ENCODE results near the gene SNX15. TPM values are rescaled to one million over a fixed set of nuclear protein-coding genes. Genes with fewer than 3 reads are reported as not detected.

SNX15 gene
- total RNA-seq, 1 experiment from 2014 or later, result 16.0 TPM

DNA sequence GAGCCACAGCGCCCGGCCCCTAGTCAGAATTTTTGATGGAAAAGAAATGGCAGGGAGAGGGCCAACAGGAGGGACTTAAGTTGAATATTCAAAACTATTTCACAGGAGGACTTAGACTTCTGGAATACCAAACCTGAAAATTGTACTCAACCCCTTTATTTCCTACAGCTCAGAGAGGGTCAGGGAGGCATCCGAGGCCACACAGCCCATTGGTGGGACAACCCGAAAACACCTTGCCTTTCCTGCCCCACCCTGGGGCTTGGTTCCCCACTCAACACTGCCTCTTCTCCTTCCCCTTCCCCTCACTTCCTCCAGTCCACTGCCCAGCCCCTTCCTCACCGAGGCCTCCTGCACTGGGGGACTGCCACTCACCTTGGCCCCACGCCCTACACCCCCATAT, 29.8 kb downstream of the SNX15 start:
- no peak for DNase-seq (ENCODE audit: low read depth)

GRCh38 chr11:65057526-65057925, 30.3 kb downstream of the SNX15 start:
- no peak for DNase-seq (ENCODE audit: low read depth)

GRCh38 chr11:65058012-65058411, 30.8 kb downstream of the SNX15 start:
- no peak for DNase-seq (ENCODE audit: low read depth)

GRCh38 chr11:65058419-65059054, 31.3 kb downstream of the SNX15 start, which contains the start of gene NAALADL1:
NAALADL1 (minus strand) TSS chr11:65058553; CDS start chr11:65058521, 32 bp downstream.
- no peak for DNase-seq (ENCODE audit: low read depth)

DNA sequence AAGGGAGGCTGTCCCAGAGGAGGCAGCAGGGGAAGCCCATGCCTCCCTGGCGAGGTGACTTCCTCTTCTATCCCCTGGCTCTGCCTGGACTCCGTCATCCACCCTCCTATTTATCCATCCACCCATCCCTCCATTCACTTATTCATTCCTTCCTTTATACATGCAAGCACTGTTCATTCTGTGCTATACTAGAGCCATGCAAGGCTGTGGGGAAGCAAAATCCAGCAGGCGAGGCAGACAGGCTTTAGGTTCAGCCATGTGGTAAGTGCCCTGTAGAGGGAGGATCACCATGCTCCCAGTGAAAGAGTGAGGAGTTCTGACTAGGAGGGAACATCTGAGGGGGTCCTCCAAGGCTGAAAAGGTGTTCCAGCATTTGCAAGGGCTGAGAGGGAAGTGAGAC, 32.3 kb downstream of the SNX15 start:
- no peak for DNase-seq (ENCODE audit: low read depth)

DNA sequence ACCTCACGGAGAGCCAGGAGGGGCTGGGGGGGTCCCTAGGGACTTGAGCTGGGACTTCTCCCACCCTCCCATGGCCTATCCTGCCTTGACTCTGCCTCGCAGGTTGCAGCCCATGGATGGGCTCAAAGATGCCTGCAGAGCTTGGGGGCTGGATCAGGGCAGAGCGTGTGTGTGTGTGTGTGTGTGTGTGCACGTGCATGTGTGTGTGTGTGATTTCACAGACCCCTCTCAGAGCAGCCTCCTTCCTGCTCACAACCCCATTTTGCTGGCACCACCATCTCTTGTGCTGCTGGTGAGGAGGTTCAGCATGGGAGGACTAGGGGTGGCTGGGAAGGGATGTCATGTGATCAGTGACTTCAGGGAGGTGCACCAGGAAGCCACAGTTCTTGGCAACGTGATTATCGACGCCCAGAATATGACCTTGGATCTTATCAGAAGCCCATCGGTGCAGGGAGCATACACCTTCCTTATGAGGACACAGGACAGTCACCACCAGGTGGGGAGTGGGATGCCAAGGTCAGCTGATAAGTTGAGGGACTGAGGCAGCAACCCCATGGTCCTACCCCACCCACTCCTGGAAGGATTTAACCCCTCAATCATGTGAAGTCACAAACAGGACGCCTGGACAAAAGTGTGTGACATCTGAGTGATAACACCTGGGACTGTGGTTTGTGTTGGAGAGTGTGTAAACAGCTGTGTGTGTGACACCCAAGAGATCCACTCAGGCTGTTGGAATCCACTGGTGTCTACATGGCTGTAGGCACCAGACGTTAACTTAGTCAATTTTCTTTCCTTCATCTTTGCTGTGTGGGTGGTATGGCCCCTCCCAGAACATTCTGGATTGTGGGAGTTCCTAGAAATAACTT, 33.0 kb downstream of the SNX15 start:
- DNase-seq (ENCODE audit: low read depth), result no peak

GRCh38 chr11:65060913-65061408, 33.7 kb downstream of the SNX15 start:
- no peak for DNase-seq (ENCODE audit: low read depth)

GRCh38 chr11:65063532-65063931, 36.3 kb downstream of the SNX15 start:
- no peak for DNase-seq (ENCODE audit: low read depth)

- no peak for DNase-seq (ENCODE audit: low read depth)
Observed at GRCh38 chr11:65064847-65065240, 37.6 kb downstream of the SNX15 start.

DNA sequence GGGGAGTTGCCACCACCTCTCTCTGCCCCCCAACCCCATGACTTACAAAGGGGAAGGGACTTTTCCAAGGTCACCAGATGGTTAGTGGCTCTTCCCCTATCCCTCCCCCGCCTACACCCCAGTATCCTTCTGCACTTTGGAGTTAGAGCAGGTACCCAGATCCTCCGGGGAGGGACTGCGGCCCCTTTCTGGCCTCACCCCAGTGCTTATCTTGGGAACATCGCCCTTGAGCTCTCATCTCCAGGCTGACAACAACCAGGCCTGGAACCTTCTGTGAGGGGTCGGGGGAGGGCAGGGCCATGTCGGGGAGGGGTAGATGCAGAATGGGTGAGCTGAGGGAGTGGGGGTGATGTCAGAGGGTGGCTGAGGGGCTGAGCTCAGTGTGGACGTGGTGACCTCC, 38.6 kb downstream of the SNX15 start:
- no peak for DNase-seq (ENCODE audit: low read depth)

GRCh38 chr11:65066315-65066714, 39.1 kb downstream of the SNX15 start:
- DNase-seq (ENCODE audit: low read depth), result no peak

DNA sequence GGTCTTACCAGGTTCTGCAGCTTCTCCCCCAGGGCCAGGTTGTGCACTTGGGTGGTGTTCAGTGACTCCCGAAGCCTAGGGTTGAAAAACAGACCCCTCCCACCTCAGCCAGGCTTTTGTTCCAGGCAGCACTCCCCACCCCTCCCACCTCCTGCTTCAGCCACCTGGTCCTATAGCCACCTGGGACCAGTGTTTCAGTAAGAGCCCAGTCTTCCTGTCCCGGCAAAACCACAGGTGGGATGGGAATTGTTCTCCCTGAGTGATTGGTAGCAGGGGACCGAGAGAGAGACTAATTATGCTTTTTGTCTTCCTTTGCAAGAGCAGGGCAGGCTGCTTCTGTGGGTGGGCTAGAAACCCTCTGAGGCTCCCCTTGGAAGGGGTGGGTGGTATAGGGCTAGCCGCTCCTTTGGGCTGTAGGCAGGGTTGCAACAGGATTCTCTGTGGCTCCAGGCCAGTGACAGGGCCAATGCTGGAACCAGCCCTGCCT, 39.6 kb downstream of the SNX15 start:
- DNase-seq (ENCODE audit: low read depth), result no peak

GRCh38 chr11:65067446-65067845, 40.2 kb downstream of the SNX15 start:
- DNase-seq (ENCODE audit: low read depth), result no peak

DNA sequence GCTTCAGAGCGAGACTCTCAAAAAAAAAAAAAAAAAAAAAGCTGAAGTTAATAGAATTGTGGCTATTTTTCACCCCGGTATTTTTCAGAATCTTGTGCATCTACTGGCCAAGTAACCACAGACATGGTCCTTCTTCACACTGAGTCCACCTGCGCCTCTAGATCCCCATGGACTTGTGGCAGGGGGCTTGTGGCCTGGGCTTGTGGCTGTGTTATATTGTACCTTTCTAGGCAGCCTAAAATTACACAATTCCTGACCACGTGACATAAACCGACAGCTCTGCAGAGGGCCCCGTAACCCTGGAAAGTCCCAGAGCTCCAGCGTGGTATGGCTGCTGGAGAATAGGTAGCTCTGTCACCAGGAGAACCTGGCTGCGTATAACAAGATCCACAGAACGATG, 42.0 kb downstream of the SNX15 start:
- no peak for DNase-seq (ENCODE audit: low read depth)

DNA sequence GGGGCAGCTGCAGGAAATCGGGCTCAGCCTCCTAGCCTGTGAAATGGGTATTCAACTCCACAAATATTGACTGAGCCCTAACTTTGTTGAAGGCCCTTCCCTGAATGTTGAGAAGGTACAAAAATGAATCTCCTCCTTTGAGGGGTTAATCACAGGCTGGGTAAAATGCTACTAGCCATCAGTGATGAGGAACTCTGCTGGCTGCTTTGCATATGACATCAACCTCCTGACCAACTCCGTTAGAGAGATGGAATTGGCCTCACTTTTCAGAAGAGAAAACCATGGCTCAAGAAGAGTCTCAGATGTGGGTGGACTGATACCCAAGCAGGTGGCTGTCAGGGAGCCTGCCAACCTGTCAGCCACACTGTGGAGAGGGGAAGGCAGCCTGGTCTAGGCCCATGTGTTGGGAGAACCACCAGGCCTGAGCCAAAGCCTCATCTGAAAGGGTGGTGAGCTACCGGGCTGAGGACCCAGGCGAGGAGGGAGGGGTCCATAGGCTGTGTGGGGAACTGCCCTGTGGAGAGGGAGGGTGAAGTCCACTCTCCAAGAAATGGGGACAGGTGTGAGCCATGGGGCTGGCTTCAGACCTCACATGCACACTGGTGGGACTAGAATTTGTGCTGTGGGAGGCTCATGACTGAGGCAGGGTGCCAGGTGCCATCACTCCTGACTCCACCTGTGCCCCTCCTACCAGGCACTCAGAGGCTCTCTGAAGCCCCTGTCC, 44.8 kb downstream of the SNX15 start:
- no peak for DNase-seq (ENCODE audit: low read depth)

GRCh38 chr11:65072631-65072966, 45.4 kb downstream of the SNX15 start:
- no peak for DNase-seq (ENCODE audit: low read depth)

DNA sequence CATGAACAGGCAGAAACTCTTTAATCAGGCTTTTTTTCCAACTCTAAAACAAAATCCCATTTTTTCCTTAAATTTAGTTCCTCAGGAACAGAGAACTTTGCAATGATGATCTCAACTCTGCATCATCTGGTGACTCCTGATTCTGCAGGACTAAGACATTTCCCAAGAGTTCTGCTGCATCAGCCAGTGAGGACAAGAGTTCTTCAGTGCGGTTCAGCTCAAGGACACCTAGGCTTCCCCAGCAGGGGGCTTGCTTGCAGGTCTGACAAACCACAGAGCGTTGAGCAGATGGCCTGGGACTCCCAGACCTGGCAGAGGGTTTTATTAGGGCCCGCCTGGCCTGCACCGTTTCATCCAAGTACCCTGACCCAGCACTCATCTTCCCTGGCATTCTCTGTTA, 50.2 kb downstream of the SNX15 start:
- DNase-seq (ENCODE audit: low read depth), result peak; percentile 11

DNA sequence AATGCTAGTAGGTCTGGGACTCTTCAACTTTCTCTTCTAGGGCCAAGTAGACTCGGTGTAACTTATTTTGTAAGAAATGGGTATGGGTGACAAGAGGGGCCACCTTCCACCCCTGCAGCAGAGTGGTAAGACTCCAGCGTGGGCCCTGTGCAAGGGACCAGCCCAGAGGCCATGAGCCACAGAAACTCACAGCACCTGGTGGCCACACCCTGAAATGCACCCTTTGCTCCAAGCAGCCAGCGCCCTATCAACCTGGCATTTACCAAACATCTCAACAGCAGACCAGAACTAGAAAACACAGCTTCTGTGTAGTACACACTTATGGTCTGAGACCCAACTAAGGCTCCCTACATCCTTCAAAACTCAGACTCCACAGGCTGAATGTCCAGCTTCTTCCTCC, 50.9 kb downstream of the SNX15 start:
- peak; percentile 19 for DNase-seq (ENCODE audit: low read depth)

DNA sequence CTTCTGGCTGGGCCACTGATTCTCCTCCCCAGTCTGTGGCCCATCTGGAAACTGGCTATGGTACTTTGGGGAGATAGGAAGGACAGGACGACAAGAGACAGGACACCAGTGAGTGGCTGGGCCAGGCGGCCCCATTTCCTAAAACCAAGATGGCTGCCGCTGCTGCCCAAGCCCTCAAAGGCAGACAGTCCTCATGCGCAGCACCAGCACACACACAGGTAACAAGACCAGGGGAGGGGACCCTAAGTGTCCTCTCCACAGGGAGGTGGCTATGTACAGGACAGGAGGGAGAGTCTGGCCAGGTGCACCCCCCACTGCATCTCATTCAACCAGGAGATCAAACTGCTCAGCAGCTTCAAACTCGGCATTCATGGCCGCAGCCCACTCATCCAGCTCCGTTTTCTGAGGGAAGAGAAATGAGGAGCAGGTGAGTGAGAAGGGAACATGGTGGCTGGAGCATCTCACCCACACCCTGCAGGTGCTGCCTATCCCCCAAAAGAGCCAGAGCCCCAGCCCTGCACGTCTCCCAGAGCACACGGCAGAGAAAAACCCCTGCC, 51.6 kb downstream of the SNX15 start:
- no peak for DNase-seq (ENCODE audit: low read depth)

DNA sequence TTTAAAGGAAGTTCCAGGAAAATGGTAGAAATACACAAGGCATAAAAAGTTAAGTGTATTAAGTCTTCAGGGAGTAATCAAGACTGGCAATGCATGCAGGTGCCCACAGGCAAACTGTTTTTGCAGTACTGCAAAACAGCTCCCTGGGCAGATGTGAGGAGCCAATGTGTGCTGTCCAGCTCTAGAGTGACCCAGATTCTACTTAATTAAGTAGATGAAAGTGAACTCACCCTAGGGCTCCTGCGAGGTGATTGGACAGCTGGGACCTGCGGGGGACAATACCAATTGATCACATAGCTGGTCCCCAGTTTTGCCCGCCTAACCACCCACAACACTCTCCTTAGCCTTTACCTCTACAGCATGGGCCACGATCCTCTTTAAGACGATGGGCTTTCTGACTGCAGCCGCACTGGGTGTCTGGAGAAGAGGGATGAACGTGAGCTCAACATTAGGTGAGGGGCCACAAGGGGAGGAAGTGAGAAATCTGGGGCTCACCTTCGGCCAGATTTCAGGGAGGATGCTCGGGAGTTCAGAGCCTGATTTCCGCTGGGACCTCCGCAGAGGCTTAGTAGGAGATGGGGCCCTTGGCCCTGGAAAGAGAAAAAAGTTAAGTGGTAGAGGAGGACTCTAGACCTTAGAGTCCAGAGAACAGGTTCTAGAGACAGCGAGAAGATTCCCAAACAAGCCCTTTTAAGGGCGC, 56.0 kb downstream of the SNX15 start:
- no peak for DNase-seq (ENCODE audit: low read depth)
